B cell (primary cell): ENCODE data around the gene ST13. TPM values are rescaled to one million over a fixed set of nuclear protein-coding genes. Genes with fewer than 3 reads are reported as not detected.
"Not testable (repeated sequence)": the region's sequence is repeated elsewhere in the genome, so short reads cannot be mapped to it uniquely, and the experiment has no call there.

Source experiments
- ATAC-seq: fragments of 200-7000 bp; cut with Tn5 transposase; one replicate; pipeline ENCODE4 v1.10.0; 2021; ENCODE audit warnings: low read depth, mild to moderate bottlenecking, moderate number of reproducible peaks, moderate library complexity
- CTCF ChIA-PET: fragments of 350-600 bp; sonication (Branson Sonifier 250); formaldehyde crosslinking; loops from one replicate; lab custom pipeline; 2021; ENCODE audit warnings: antibody characterized with exemption, inconsistent platforms; lab: Charles Lee
- POLR2A ChIA-PET: fragments of 350-600 bp; sonication (Branson Sonifier 250); formaldehyde crosslinking; loops from one replicate; lab custom pipeline; 2021; ENCODE audit warnings: antibody characterized with exemption; lab: Charles Lee
- DNase-seq: peaks from one replicate; pipeline ENCODE4 v3.0.0; 2013
- H2AFZ ChIP-seq: 2 replicates; pipeline ENCODE4 v1.6.1; 2012; ENCODE audit warnings: mild to moderate bottlenecking, low read depth, low read length; ENCODE audit not compliant: insufficient read depth, poor library complexity, severe bottlenecking
- H3K27ac ChIP-seq, 2 donors: 1 replicate in 1 of 2; 2 replicates in 1 of 2; pipeline ENCODE4 v1.5.1; 2012 to 2013; ENCODE audit warnings: low read length in 2 of 2, mild to moderate bottlenecking in 2 of 2, moderate library complexity in 1 of 2
- H3K27me3 ChIP-seq, 4 experiments: fragments of 200-600 bp in 1 of 4; sonication (generic) in 1 of 4; replicated peaks in 1 of 4; 1 replicate in 2 of 4; 2 replicates in 2 of 4; pipeline versions ENCODE4 v1.6.1 to v1.7.0; 2013 to 2016; ENCODE audit warnings: low read length in 3 of 4, mild to moderate bottlenecking in 2 of 4, mixed read lengths in 1 of 4, moderate library complexity in 1 of 4; ENCODE audit not compliant: insufficient read depth in 4 of 4, control insufficient read depth in 3 of 4; ENCODE audit errors: control extremely low read depth in 1 of 4
- H3K36me3 ChIP-seq, 2 experiments: replicated peaks in 1 of 2; 1 replicate in 1 of 2; 2 replicates in 1 of 2; pipeline versions ENCODE4 v1.6.1 to v1.7.1; 2013; ENCODE audit warnings: low read length in 1 of 2; ENCODE audit not compliant: insufficient read depth in 2 of 2, control insufficient read depth in 1 of 2; ENCODE audit errors: control extremely low read depth in 1 of 2, extremely low read depth in 1 of 2
- H3K4me1 ChIP-seq, 2 donors: fragments of 200-600 bp in 1 of 2; sonication (generic) in 1 of 2; 1 replicate in 1 of 2; 2 replicates in 1 of 2; pipeline versions ENCODE4 v1.5.1 to v1.6.1; 2013 to 2017; ENCODE audit warnings: low read length in 2 of 2; ENCODE audit not compliant: control insufficient read depth in 2 of 2, insufficient read depth in 2 of 2
- H3K4me2 ChIP-seq: replicated peaks from 2 replicates; pipeline ENCODE3; 2012; ENCODE audit warnings: mild to moderate bottlenecking, low read depth, low read length; ENCODE audit not compliant: poor library complexity, severe bottlenecking
- H3K4me3 ChIP-seq, 5 experiments: fragments of 200-600 bp in 1 of 5; sonication (generic) in 1 of 5; 1 replicate in 3 of 5; 2 replicates in 2 of 5; pipeline versions ENCODE4 v1.5.1 to v1.7.0; 2011 to 2016; ENCODE audit warnings: low read length in 4 of 5, mild to moderate bottlenecking in 4 of 5, low read depth in 2 of 5, control low read depth in 1 of 5, moderate library complexity in 1 of 5; ENCODE audit not compliant: insufficient read depth in 1 of 5; ENCODE audit errors: control extremely low read depth in 1 of 5, extremely low read depth in 1 of 5
- H3K79me2 ChIP-seq: fragments of 200-600 bp; sonication (generic); one replicate; pipeline ENCODE4 v1.6.0; 2016; ENCODE audit warnings: low read length; ENCODE audit not compliant: control insufficient read depth, insufficient read depth
- H3K9ac ChIP-seq: fragments of 200-600 bp; sonication (generic); 2 replicates; pipeline ENCODE4 v1.6.1; 2017; ENCODE audit warnings: mild to moderate bottlenecking, low read length, moderate library complexity
- H3K9me3 ChIP-seq, 3 donors: one replicate each; pipeline versions ENCODE4 v1.6.1 to v1.7.1; 2013; ENCODE audit warnings: low read length in 2 of 3; ENCODE audit not compliant: control insufficient read depth in 2 of 3, insufficient read depth in 1 of 3; ENCODE audit errors: control extremely low read depth in 1 of 3
- H4K20me1 ChIP-seq: 2 replicates; pipeline ENCODE4 v1.6.0; 2012; ENCODE audit warnings: mild to moderate bottlenecking, low read length; ENCODE audit not compliant: insufficient read depth, control insufficient read depth, poor library complexity, severe bottlenecking
- H3K27ac Mint-ChIP-seq: one replicate; pipeline ENCODE4 v1.8.0; 2021; ENCODE audit warnings: mixed read lengths
- H3K27me3 Mint-ChIP-seq: one replicate; pipeline ENCODE4 v1.8.0; 2021; ENCODE audit warnings: mixed read lengths
- H3K4me1 Mint-ChIP-seq: one replicate; pipeline ENCODE4 v1.8.0; 2021; ENCODE audit warnings: mixed read lengths
- H3K4me3 Mint-ChIP-seq: one replicate; pipeline ENCODE4 v1.8.0; 2021; ENCODE audit warnings: mixed read lengths
- H3K9me3 Mint-ChIP-seq: one replicate; pipeline ENCODE4 v1.8.0; 2022; ENCODE audit warnings: mixed read lengths; ENCODE audit not compliant: insufficient read depth
- EZH2 ChIP-seq: IDR thresholded peaks from 2 replicates; pipeline ENCODE4 v1.6.1; 2012; ENCODE audit warnings: borderline replicate concordance, low read depth, mild to moderate bottlenecking, moderate library complexity, low read length; ENCODE audit not compliant: insufficient read depth, poor library complexity, severe bottlenecking
- WGBS: methylation state at CpG from one replicate; pipeline ENCODE4 v1.1.5; 2013; ENCODE audit warnings: missing lambda C conversion rate; ENCODE audit not compliant: insufficient coverage; 5-methylcytosine and 5-hydroxymethylcytosine counted together
- intact Hi-C: fragments of 100-400 bp; cut with micrococcal nuclease; formaldehyde crosslinking; loops from one replicate; pipeline ENCODE4 v1.10.0; 2022
- polyA plus RNA-seq: library from polyadenylated mRNA; depleted of rRNA; stranded (reverse); fragments of >200 nt; gene quantifications from 2 replicates; pipeline ENCODE4 v1.2.3, GENCODE V29; 2012
- total RNA-seq, 2 donors: library from RNA; stranded (reverse); fragments of 120-200 nt in 1 of 2; gene quantifications; 1 replicate in 1 of 2; 2 replicates in 1 of 2; pipeline versions ENCODE4 v1.2.3 to v1.2.4, GENCODE V29; 2013 to 2022
- TF ChIP-seq, protein P1 (sequence below): fragments of 200-600 bp; IDR thresholded peaks from one replicate; pipeline ENCODE4 v1.8.0; 2022; ENCODE audit warnings: antibody characterized with exemption, mild to moderate bottlenecking

ST13 gene
- total and polyA plus RNA-seq, 2 donors (not counting 1 experiment from before 2014, with no cell fraction given), result 44.6 to 187 TPM

DNA sequence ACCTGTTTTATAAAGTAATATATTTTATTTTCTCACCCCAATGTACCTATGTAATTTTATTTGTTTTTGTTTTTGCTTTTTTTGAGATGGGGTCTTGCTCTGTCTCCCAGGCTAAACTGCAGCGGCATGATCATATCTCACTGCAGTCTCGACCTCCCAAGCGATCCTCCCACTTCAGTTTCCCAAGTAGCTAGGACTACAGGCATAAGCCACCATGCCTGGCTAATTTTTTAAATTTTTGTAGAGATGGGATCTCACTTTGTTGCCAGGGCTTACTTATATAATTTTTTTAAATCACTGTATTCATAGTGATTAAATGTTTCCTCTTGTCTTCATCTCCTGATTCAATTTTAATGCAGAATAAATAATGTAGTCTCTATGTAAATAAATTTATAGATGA, 18.7 kb upstream of the ST13 start:
- ATAC-seq, result no peak
- Histone ChIP-seq H3K9ac (no peak overlapping the region), H4K20me1 (no peaks in the 10 kb centered on the region), H3K27ac (no peak overlapping the region), H3K79me2 (peaks cover 7% of the 10 kb centered on the region), H3K4me3 (no peak overlapping the region), H3K9me3 (no peaks in the 10 kb centered on the region), H3K27me3 (no peaks in the 10 kb centered on the region), H3K4me2 (no peak overlapping the region), H2AFZ (no peak overlapping the region), H3K4me1 (no peaks in the 10 kb centered on the region), H3K36me3 (peaks cover under 1 to 12% of the 10 kb centered on the region in 2 experiments)
- intact Hi-C loops, result no loop called here
- Mint-ChIP-seq H3K27me3 (no peaks in the 10 kb centered on the region), H3K9me3 (no peaks in the 10 kb centered on the region), H3K27ac (no peak overlapping the region), H3K4me3 (no peak overlapping the region), H3K4me1 (no peaks in the 10 kb centered on the region)
- CTCF ChIA-PET, result no interaction called here
- WGBS, result 100% methylated on average over 1 of the region's 3 CpGs
- no peak for DNase-seq
- TF ChIP-seq EZH2, result no peak
- TF ChIP-seq, protein P1, sequence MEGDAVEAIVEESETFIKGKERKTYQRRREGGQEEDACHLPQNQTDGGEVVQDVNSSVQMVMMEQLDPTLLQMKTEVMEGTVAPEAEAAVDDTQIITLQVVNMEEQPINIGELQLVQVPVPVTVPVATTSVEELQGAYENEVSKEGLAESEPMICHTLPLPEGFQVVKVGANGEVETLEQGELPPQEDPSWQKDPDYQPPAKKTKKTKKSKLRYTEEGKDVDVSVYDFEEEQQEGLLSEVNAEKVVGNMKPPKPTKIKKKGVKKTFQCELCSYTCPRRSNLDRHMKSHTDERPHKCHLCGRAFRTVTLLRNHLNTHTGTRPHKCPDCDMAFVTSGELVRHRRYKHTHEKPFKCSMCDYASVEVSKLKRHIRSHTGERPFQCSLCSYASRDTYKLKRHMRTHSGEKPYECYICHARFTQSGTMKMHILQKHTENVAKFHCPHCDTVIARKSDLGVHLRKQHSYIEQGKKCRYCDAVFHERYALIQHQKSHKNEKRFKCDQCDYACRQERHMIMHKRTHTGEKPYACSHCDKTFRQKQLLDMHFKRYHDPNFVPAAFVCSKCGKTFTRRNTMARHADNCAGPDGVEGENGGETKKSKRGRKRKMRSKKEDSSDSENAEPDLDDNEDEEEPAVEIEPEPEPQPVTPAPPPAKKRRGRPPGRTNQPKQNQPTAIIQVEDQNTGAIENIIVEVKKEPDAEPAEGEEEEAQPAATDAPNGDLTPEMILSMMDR, result no peak
- POLR2A ChIA-PET, result no interaction called here

DNA sequence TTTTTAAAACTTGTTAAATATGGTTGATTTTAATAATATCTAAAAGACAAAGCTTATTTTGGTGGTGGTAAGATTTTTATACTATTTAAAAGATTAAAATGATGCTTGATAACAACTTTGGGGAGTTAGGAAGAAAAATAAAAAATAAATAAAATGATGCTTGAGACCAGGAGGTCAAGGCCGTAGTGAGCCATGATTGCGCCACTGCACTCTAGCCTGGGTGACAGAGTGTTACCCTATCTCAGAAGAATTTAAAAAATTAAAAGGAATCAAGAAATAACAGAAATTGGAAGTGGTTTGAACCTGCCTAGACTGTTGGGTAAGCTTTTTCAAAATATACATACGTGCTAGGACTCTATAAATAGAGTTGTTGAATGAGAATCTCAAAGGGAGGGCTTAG, 17.6 kb upstream of the ST13 start:
- Histone ChIP-seq H3K27me3 (no peaks in the 10 kb centered on the region), H4K20me1 (no peaks in the 10 kb centered on the region), H3K36me3 (peaks cover 2 to 16% of the 10 kb centered on the region in 2 experiments), H3K4me1 (no peaks in the 10 kb centered on the region), H3K27ac (no peak overlapping the region), H3K4me3 (no peak overlapping the region), H2AFZ (no peak overlapping the region), H3K79me2 (peaks cover 10% of the 10 kb centered on the region), H3K9me3 (no peaks in the 10 kb centered on the region), H3K4me2 (no peak overlapping the region), H3K9ac (no peak overlapping the region)
- Mint-ChIP-seq H3K4me1 (no peaks in the 10 kb centered on the region), H3K4me3 (no peak overlapping the region), H3K9me3 (no peaks in the 10 kb centered on the region), H3K27me3 (no peaks in the 10 kb centered on the region), H3K27ac (no peak overlapping the region)
- no peak for ATAC-seq
- CTCF ChIA-PET, result interaction anchor here (0.6 kb wide), 4 partner anchors 17 to 411 kb away, joined by 3 to 6 read pairs (median 4); partner anchors contain the start of genes ST13 and XPNPEP3
- no peak for DNase-seq
- POLR2A ChIA-PET, result no interaction called here
- intact Hi-C loops, result no loop called here
- TF ChIP-seq, protein P1, result no peak
- no peak for TF ChIP-seq EZH2
- WGBS, result no CpG with 5 or more reads among the region's 3 CpGs

DNA sequence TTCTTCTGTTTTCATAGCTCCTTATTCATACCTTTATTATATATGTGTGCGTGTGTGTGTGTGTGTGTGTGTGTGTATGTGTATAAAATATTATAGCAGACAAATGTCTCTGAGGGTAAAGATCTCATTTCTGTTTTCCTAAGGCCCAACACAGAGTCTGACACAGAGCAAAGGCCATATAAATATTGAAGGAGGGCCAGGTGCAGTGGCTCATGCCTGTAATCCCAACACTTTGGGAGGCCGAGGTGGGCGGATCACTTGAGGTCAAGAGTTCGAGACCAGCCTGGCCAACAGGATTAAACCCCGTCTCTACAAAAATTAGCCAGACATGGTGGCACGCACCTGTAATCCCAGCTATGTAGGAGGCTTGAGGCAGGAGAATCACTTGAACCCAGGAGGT, 11.9 kb upstream of the ST13 start:
- POLR2A ChIA-PET, intact Hi-C loops, H3K4me3 Mint-ChIP-seq, H3K27ac Mint-ChIP-seq, ATAC-seq, H3K4me2 ChIP-seq, H3K4me3 ChIP-seq, H4K20me1 ChIP-seq, H3K9me3 ChIP-seq, H2AFZ ChIP-seq, H3K27ac ChIP-seq, DNase-seq, H3K4me1 ChIP-seq, H3K9ac ChIP-seq, H3K9me3 Mint-ChIP-seq, H3K27me3 Mint-ChIP-seq, H3K27me3 ChIP-seq: not testable (repeated sequence)
- 100% methylated on average over 5 of the region's 6 CpGs for WGBS
- CTCF ChIA-PET, result interaction anchor here (0.6 to 1.4 kb wide), 2 partner anchors 23 to 54 kb away, joined by 3 read pairs; no protein-coding TSS in a partner anchor
- peaks cover 14% of the 10 kb centered on the region for H3K4me1 Mint-ChIP-seq
- H3K36me3 ChIP-seq, result peaks cover 2 to 12% of the 10 kb centered on the region in 2 experiments
- peaks cover 51% of the 10 kb centered on the region for H3K79me2 ChIP-seq
